Measurements from ENCODE around the gene NFU1.

DNA sequence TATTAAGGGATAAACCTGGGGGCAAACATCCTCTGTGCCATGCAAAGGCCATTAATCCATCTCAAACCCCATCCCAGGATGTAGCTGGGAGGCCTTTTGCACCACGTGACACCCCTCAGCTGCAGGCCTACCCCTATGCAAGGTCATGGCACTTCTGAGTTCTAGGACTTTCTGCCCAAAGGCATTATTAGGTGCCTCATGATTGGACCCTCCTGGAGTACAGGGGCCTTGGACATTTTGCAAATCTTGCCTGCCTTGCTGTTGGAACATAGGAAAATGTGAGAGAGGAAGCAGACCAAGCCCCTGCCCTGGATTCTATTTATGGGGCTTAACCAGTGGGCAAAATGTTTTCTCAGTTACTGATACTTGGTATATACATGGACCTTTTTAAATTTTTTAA, 44.2 kb upstream of the NFU1 start:
- TF ChIP-seq, protein P1, sequence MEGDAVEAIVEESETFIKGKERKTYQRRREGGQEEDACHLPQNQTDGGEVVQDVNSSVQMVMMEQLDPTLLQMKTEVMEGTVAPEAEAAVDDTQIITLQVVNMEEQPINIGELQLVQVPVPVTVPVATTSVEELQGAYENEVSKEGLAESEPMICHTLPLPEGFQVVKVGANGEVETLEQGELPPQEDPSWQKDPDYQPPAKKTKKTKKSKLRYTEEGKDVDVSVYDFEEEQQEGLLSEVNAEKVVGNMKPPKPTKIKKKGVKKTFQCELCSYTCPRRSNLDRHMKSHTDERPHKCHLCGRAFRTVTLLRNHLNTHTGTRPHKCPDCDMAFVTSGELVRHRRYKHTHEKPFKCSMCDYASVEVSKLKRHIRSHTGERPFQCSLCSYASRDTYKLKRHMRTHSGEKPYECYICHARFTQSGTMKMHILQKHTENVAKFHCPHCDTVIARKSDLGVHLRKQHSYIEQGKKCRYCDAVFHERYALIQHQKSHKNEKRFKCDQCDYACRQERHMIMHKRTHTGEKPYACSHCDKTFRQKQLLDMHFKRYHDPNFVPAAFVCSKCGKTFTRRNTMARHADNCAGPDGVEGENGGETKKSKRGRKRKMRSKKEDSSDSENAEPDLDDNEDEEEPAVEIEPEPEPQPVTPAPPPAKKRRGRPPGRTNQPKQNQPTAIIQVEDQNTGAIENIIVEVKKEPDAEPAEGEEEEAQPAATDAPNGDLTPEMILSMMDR (IDR thresholded peaks at IDR 0.05) = no peak
- TF ChIP-seq POLR2A (IDR thresholded peaks at IDR 0.05) = no peak
- no peak for TF ChIP-seq POLR2AphosphoS5 (IDR thresholded peaks at IDR 0.05)
